ENCODE results near the gene STN1. TPM values are rescaled to one million over a fixed set of nuclear protein-coding genes. Genes with fewer than 3 reads are reported as not detected.

Gene STN1
- polyA plus RNA-seq, 1 experiment: 17.8 TPM

GRCh38 chr10:103881416-103882284 is 36.3 kb downstream of the STN1 start:
- peaks cover 14% of the 10 kb centered on the region for H3K36me3 ChIP-seq (ENCODE audit: control insufficient read depth, insufficient read depth, low read length)
- no peak overlapping the region for H3K4me3 ChIP-seq (ENCODE audit: low read depth, low read length)
- TF ChIP-seq CTCF (IDR thresholded peaks at IDR 0.05; ENCODE audit: insufficient read depth, low read depth, low read length): no peak
- ChIA-PET POLR2A (no interaction called here), CTCF (interaction anchor here (0.6 to 11.5 kb wide), 4 partner anchors 25 to 170 kb away, joined by 3 to 138 read pairs (median 3); no protein-coding TSS in a partner anchor)
- H3K27me3 ChIP-seq (ENCODE audit: control insufficient read depth, insufficient read depth, low read length): no peaks in the 10 kb centered on the region
- no peak for DNase-seq (ENCODE audit: low read depth)

- no peak for TF ChIP-seq CTCF (IDR thresholded peaks at IDR 0.05; ENCODE audit: insufficient read depth, low read depth, low read length)
- POLR2A ChIA-PET: no interaction called here
- Histone ChIP-seq H3K4me3 (ENCODE audit: low read depth, low read length) (no peak overlapping the region), H3K27me3 (ENCODE audit: control insufficient read depth, insufficient read depth, low read length) (no peaks in the 10 kb centered on the region), H3K36me3 (ENCODE audit: control insufficient read depth, insufficient read depth, low read length) (peaks cover 14% of the 10 kb centered on the region)
- no peak for DNase-seq (ENCODE audit: low read depth)
- CTCF ChIA-PET: interaction anchor here (11.5 kb wide), 1 partner anchor 168 kb away, joined by 138 read pairs; no protein-coding TSS in a partner anchor
These were observed 38.2 kb downstream of the STN1 start for GRCh38 chr10:103879831-103880230.

- TF ChIP-seq CTCF (IDR thresholded peaks at IDR 0.05; ENCODE audit: insufficient read depth, low read depth, low read length): no peak
- POLR2A ChIA-PET: no interaction called here
These were observed 38.6 kb downstream of the STN1 start for GRCh38 chr10:103879409-103879808.

GRCh38 chr10:103877861-103878260 is 40.1 kb downstream of the STN1 start:
- H3K4me3 ChIP-seq (ENCODE audit: low read depth, low read length): no peak overlapping the region
- ChIA-PET CTCF (interaction anchor here (0.7 to 1.4 kb wide), 3 partner anchors 10 to 244 kb away, joined by 3 to 6 read pairs (median 3); partner anchors contain the start of gene SFR1), POLR2A (no interaction called here)
- no peak for DNase-seq (ENCODE audit: low read depth)
- no peak for TF ChIP-seq CTCF (IDR thresholded peaks at IDR 0.05; ENCODE audit: insufficient read depth, low read depth, low read length)
- H3K27me3 ChIP-seq (ENCODE audit: control insufficient read depth, insufficient read depth, low read length): no peaks in the 10 kb centered on the region
- peaks cover 14% of the 10 kb centered on the region for H3K36me3 ChIP-seq (ENCODE audit: control insufficient read depth, insufficient read depth, low read length)

More at GRCh38 chr10:103879409-103879808, 38.6 kb downstream of the STN1 start:
- peaks cover 14% of the 10 kb centered on the region for H3K36me3 ChIP-seq (ENCODE audit: control insufficient read depth, insufficient read depth, low read length)
- no peak for DNase-seq (ENCODE audit: low read depth)
- no peaks in the 10 kb centered on the region for H3K27me3 ChIP-seq (ENCODE audit: control insufficient read depth, insufficient read depth, low read length)
- no peak overlapping the region for H3K4me3 ChIP-seq (ENCODE audit: low read depth, low read length)
- CTCF ChIA-PET: interaction anchor here (11.5 kb wide), 1 partner anchor 168 kb away, joined by 138 read pairs; no protein-coding TSS in a partner anchor

GRCh38 chr10:103876155-103876554 is 41.8 kb downstream of the STN1 start:
- no peak for TF ChIP-seq CTCF (IDR thresholded peaks at IDR 0.05; ENCODE audit: insufficient read depth, low read depth, low read length)
- peaks cover 6% of the 10 kb centered on the region for H3K36me3 ChIP-seq (ENCODE audit: control insufficient read depth, insufficient read depth, low read length)
- H3K27me3 ChIP-seq (ENCODE audit: control insufficient read depth, insufficient read depth, low read length): no peaks in the 10 kb centered on the region
- CTCF ChIA-PET: interaction anchor here (0.6 to 1.5 kb wide), 4 partner anchors 12 to 1178 kb away, joined by 3 to 7 read pairs (median 4); no protein-coding TSS in a partner anchor
- DNase-seq (ENCODE audit: low read depth): no peak
- POLR2A ChIA-PET: no interaction called here
- no peak overlapping the region for H3K4me3 ChIP-seq (ENCODE audit: low read depth, low read length)
